Aorta (tissue), 5 donors: ENCODE measurements around the gene ANKRD33B. TPM values are rescaled to one million over a fixed set of nuclear protein-coding genes. Genes with fewer than 3 reads are reported as not detected.

Experiments used
- ATAC-seq: fragments of 200-7000 bp; cut with Tn5 transposase; one replicate; pipeline ENCODE4 v1.9.1; 2022; ENCODE audit warnings: moderate library complexity; ENCODE audit not compliant: low FRiP score
- DNase-seq, 2 donors: peaks; one replicate each; pipeline ENCODE4 v3.0.0-alpha.2; 2020
- H3K27ac ChIP-seq, 2 donors: one replicate each; pipeline ENCODE4 v1.5.1; 2013; ENCODE audit warnings: low read length in 2 of 2, mild to moderate bottlenecking in 2 of 2, moderate library complexity in 2 of 2, control low read depth in 1 of 2, inconsistent platforms in 1 of 2, low read depth in 1 of 2
- H3K27me3 ChIP-seq, 2 donors: one replicate each; pipeline ENCODE4 v1.6.1; 2013; ENCODE audit warnings: control low read depth in 1 of 2, low read length in 1 of 2, mild to moderate bottlenecking in 1 of 2, moderate library complexity in 1 of 2; ENCODE audit not compliant: insufficient read depth in 2 of 2, control insufficient read depth in 1 of 2
- H3K36me3 ChIP-seq, 2 donors: one replicate each; pipeline ENCODE4 v1.6.1; 2013; ENCODE audit warnings: control low read depth in 1 of 2, low read length in 1 of 2, mild to moderate bottlenecking in 1 of 2; ENCODE audit not compliant: insufficient read depth in 2 of 2, control insufficient read depth in 1 of 2
- H3K4me1 ChIP-seq, 2 donors: one replicate each; pipeline ENCODE4 v1.6.1; 2013; ENCODE audit warnings: low read length in 2 of 2, control low read depth in 1 of 2, mild to moderate bottlenecking in 1 of 2, moderate library complexity in 1 of 2; ENCODE audit not compliant: insufficient read depth in 2 of 2, control insufficient read depth in 1 of 2
- H3K4me3 ChIP-seq, 2 donors: one replicate each; pipeline ENCODE4 v1.5.1; 2013; ENCODE audit warnings: low read length in 2 of 2, control low read depth in 1 of 2, mild to moderate bottlenecking in 1 of 2
- H3K9me3 ChIP-seq: one replicate; pipeline ENCODE4 v1.6.1; 2013; ENCODE audit warnings: mild to moderate bottlenecking, low read length; ENCODE audit not compliant: control insufficient read depth
- WGBS, 2 donors: extraction: QIAGEN DNeasy Blood & Tissue Kit; methylation state at CpG; one replicate each; pipeline ENCODE4 v1.1.7; 2013; 5-methylcytosine and 5-hydroxymethylcytosine counted together
- intact Hi-C, 2 donors: fragments of 100-400 bp; cut with DNase I; formaldehyde crosslinking; loops; one replicate each; pipeline versions ENCODE4 v1.14.2 to v1.15.0; 2022
- polyA plus RNA-seq, 2 donors: library from polyadenylated mRNA; stranded (reverse); fragments of 200-250 nt; gene quantifications; one replicate each; pipeline ENCODE4 v1.2.3, GENCODE V29; 2013
- total RNA-seq, 2 donors: library from RNA; stranded (reverse); fragmentation: NEBNext Ultra II Directional; extraction: Animal tissue kit (Norgen Biotek cat#: 25700); gene quantifications; one replicate each; pipeline ENCODE4 v1.2.1, GENCODE V29; 2021
- donor health status: healthy with polysubstance abuse.
- donor health status: Bipolar disorder and iron deficiency.
- donor health status: DM: no; HTN: no; CAD: no.
- donor health status: DM: no; HTN: no; CAD: no.
- donor health status: DM: yes; HTN: yes; CAD: no.

The ANKRD33B gene
- total and polyA plus RNA-seq, 4 donors, result 0.75 to 4.9 (median 3.3) TPM

- Histone ChIP-seq H3K27me3 (no peaks in the 10 kb centered on the region), H3K36me3 (no peaks in the 10 kb centered on the region), H3K9me3 (no peaks in the 10 kb centered on the region), H3K4me3 (no peak overlapping the region), H3K4me1 (no peaks in the 10 kb centered on the region), H3K27ac (no peak overlapping the region)
- DNase-seq (no peak), ATAC-seq (no peak)
- intact Hi-C loops, result no loop called here
- 96 to 98% methylated on average over 6 of the region's 6 CpGs for WGBS, 2 donors
Measured at GRCh38 chr5:10578869-10579268, 15.0 kb downstream of the ANKRD33B start.

- WGBS, 2 donors, result 88 to 90% methylated on average over 8 of the region's 8 CpGs
- H3K4me3 ChIP-seq, result no peak overlapping the region
- H3K9me3 ChIP-seq, result no peaks in the 10 kb centered on the region
- H3K4me1 ChIP-seq, result no peaks in the 10 kb centered on the region
- H3K27ac ChIP-seq, result no peak overlapping the region
- DNase-seq, result no peak
- ATAC-seq, result no peak
- no peaks in the 10 kb centered on the region for H3K36me3 ChIP-seq
- H3K27me3 ChIP-seq, result no peaks in the 10 kb centered on the region
- intact Hi-C loops, result no loop called here
Measured at GRCh38 chr5:10579536-10580521, 16.0 kb downstream of the ANKRD33B start.

- Histone ChIP-seq H3K4me3 (no peak overlapping the region), H3K36me3 (no peaks in the 10 kb centered on the region), H3K9me3 (no peaks in the 10 kb centered on the region), H3K27me3 (no peaks in the 10 kb centered on the region), H3K27ac (no peak overlapping the region), H3K4me1 (no peaks in the 10 kb centered on the region)
- ATAC-seq (no peak), DNase-seq (no peak)
- 87 to 89% methylated on average over 9 of the region's 9 CpGs for WGBS, 2 donors
- intact Hi-C loops, result no loop called here
Measured at GRCh38 chr5:10580531-10581423, 16.9 kb downstream of the ANKRD33B start.

- H3K36me3 ChIP-seq, result no peaks in the 10 kb centered on the region
- no peak overlapping the region for H3K4me3 ChIP-seq
- no peaks in the 10 kb centered on the region for H3K9me3 ChIP-seq
- H3K4me1 ChIP-seq, result no peaks in the 10 kb centered on the region
- intact Hi-C loops, result no loop called here
- ATAC-seq (no peak), DNase-seq (no peak)
- 96% methylated on average over 2 of the region's 2 CpGs for WGBS, 2 donors
- H3K27ac ChIP-seq, result no peak overlapping the region
- H3K27me3 ChIP-seq, result no peaks in the 10 kb centered on the region
Measured at GRCh38 chr5:10581424-10581748, 17.5 kb downstream of the ANKRD33B start.

GRCh38 chr5:10581867-10582511 lies 18.1 kb downstream of the ANKRD33B start:
- ATAC-seq, result peak; percentile 61
- Histone ChIP-seq H3K36me3 (no peaks in the 10 kb centered on the region), H3K27me3 (no peaks in the 10 kb centered on the region), H3K4me1 (no peaks in the 10 kb centered on the region), H3K9me3 (no peaks in the 10 kb centered on the region), H3K27ac (peak overlapping the region in 1 of 2 donors; percentile 55), H3K4me3 (no peak overlapping the region)
- intact Hi-C loops, result no loop called here
- 24 to 39% methylated on average over 7 of the region's 7 CpGs for WGBS, 2 donors
- DNase-seq, result no peak

- H3K36me3 ChIP-seq, result no peaks in the 10 kb centered on the region
- no peaks in the 10 kb centered on the region for H3K4me1 ChIP-seq
- ATAC-seq (no peak), DNase-seq (no peak)
- H3K27ac ChIP-seq, result no peak overlapping the region
- H3K4me3 ChIP-seq, result no peak overlapping the region
- intact Hi-C loops, result no loop called here
- no peaks in the 10 kb centered on the region for H3K9me3 ChIP-seq
- 98% methylated on average over 8 of the region's 8 CpGs for whole genome bisulfite sequencing, 2 donors
- H3K27me3 ChIP-seq, result no peaks in the 10 kb centered on the region
Measured at GRCh38 chr5:10582512-10582897, 18.6 kb downstream of the ANKRD33B start.

GRCh38 chr5:10583663-10584572 lies 20.0 kb downstream of the ANKRD33B start:
- H3K27ac ChIP-seq, result peak overlapping the region in 1 of 2 donors; percentile 14
- H3K4me3 ChIP-seq, result peak overlapping the region in 1 of 2 donors; percentile 15
- H3K36me3 ChIP-seq, result no peaks in the 10 kb centered on the region
- no peaks in the 10 kb centered on the region for H3K4me1 ChIP-seq
- intact Hi-C loops, result no loop called here
- H3K27me3 ChIP-seq, result no peaks in the 10 kb centered on the region
- H3K9me3 ChIP-seq, result no peaks in the 10 kb centered on the region
- DNase-seq (no peak), ATAC-seq (no peak)
- WGBS, 2 donors, result 3 to 7% methylated on average over 13 of the region's 13 CpGs
